ENCODE results near the gene FAR1. TPM values are rescaled to one million over a fixed set of nuclear protein-coding genes. Genes with fewer than 3 reads are reported as not detected.

Gene FAR1
- polyA plus RNA-seq, 1 of the 3 experiments (the other 2 are of a cell fraction) = 29.0 TPM

GRCh38 chr11:13697710-13698109 is 29.2 kb downstream of the FAR1 start:
- Histone ChIP-seq H3K9me3 (no peaks in the 10 kb centered on the region), H3K27ac (ENCODE audit: low read depth in 2 of 2, low read length in 1 of 2) (no peak overlapping the region), H3K9me2 (no peaks in the 10 kb centered on the region), H2AFZ (ENCODE audit: low read depth) (no peak overlapping the region), H3K27me3 (ENCODE audit: insufficient read depth) (no peaks in the 10 kb centered on the region), H3K9ac (no peak overlapping the region), H3F3A (replicated peaks; ENCODE audit: insufficient read depth) (no peaks in the 10 kb centered on the region), H3K36me3 (replicated peaks in 1 of 2; ENCODE audit: control insufficient read depth in 1 of 2, insufficient read depth in 2 of 2, low read length in 1 of 2) (peaks cover 49 to 55% of the 10 kb centered on the region in 2 experiments), H3K4me2 (no peak overlapping the region), H4K20me1 (ENCODE audit: insufficient read depth) (peaks cover 15% of the 10 kb centered on the region), H3K4me1 (ENCODE audit: control insufficient read depth in 1 of 2, insufficient read depth in 2 of 2, low read depth in 1 of 2, low read length in 1 of 2) (no peaks in the 10 kb centered on the region; a peak in 1 of 4 replicates), H3K4me3 (ENCODE audit: low read depth in 2 of 2, low read length in 1 of 2) (no peak overlapping the region), H3K79me2 (ENCODE audit: insufficient read depth) (peaks cover 58% of the 10 kb centered on the region)
- TF ChIP-seq FOXM1 (IDR thresholded peaks at IDR 0.05; ENCODE audit: low read depth) = no peak
- TF ChIP-seq RXRA (IDR thresholded peaks at IDR 0.05; ENCODE audit: borderline replicate concordance, low read depth) = no peak
- no peak for TF ChIP-seq ZBTB33 (IDR thresholded peaks at IDR 0.05; ENCODE audit: borderline replicate concordance, low read depth)
- TF ChIP-seq POLR2AphosphoS5 (IDR thresholded peaks at IDR 0.05; ENCODE audit: low read depth, low read length) = no peak
- TF ChIP-seq JUND (IDR thresholded peaks at IDR 0.05) = no peak
- no peak for TF ChIP-seq GATA2 (CRISPR knock-in tag; IDR thresholded peaks at IDR 0.05)
- no peak for TF ChIP-seq SMC3 (IDR thresholded peaks at IDR 0.05; ENCODE audit: low read depth, low read length)
- no peak for TF ChIP-seq GABPA (IDR thresholded peaks at IDR 0.05; ENCODE audit: low read depth)
- TF ChIP-seq FOSL2 (IDR thresholded peaks at IDR 0.05; ENCODE audit: borderline replicate concordance, low read depth) = no peak
- no peak for TF ChIP-seq YY1 (IDR thresholded peaks at IDR 0.05; ENCODE audit: low read depth)
- no peak for TF ChIP-seq NRF1 (IDR thresholded peaks at IDR 0.05; ENCODE audit: low read depth, low read length)
- no peak for TF ChIP-seq MEF2A (IDR thresholded peaks at IDR 0.05; ENCODE audit: borderline replicate concordance, low read depth)
- no peak for TF ChIP-seq NFIC (IDR thresholded peaks at IDR 0.05; ENCODE audit: borderline replicate concordance)
- TF ChIP-seq TEAD4 (IDR thresholded peaks at IDR 0.05; ENCODE audit: borderline replicate concordance, insufficient read depth) = no peak
- no peak for TF ChIP-seq EP300 (IDR thresholded peaks at IDR 0.05; ENCODE audit: borderline replicate concordance in 1 of 2, low read depth in 1 of 2, low read length in 1 of 2)
- no peak for DNase-seq
- 92% methylated on average over 1 of the region's 1 CpG for WGBS (ENCODE audit: low lambda C conversion rate)
- CTCF ChIA-PET = no interaction called here
- POLR2A ChIA-PET = no interaction called here

- no peak overlapping the region for H3K9ac ChIP-seq
- no peak overlapping the region for H2AFZ ChIP-seq (ENCODE audit: low read depth)
- H3K9me3 ChIP-seq = no peaks in the 10 kb centered on the region
- DNase-seq = no peak
- H3K36me3 ChIP-seq (replicated peaks in 1 of 2; ENCODE audit: control insufficient read depth in 1 of 2, insufficient read depth in 2 of 2, low read length in 1 of 2) = peaks cover 49 to 58% of the 10 kb centered on the region in 2 experiments
- peaks cover 11% of the 10 kb centered on the region for H4K20me1 ChIP-seq (ENCODE audit: insufficient read depth)
- no peaks in the 10 kb centered on the region for H3F3A ChIP-seq (replicated peaks; ENCODE audit: insufficient read depth)
- 69% methylated on average over 2 of the region's 2 CpGs for WGBS (ENCODE audit: low lambda C conversion rate)
- H3K4me1 ChIP-seq (ENCODE audit: control insufficient read depth in 1 of 2, insufficient read depth in 2 of 2, low read depth in 1 of 2, low read length in 1 of 2) = no peaks in the 10 kb centered on the region
- peaks cover 54% of the 10 kb centered on the region for H3K79me2 ChIP-seq (ENCODE audit: insufficient read depth)
- no peaks in the 10 kb centered on the region for H3K9me2 ChIP-seq
- H3K27me3 ChIP-seq (ENCODE audit: insufficient read depth) = no peaks in the 10 kb centered on the region
- H3K27ac ChIP-seq (ENCODE audit: low read depth in 2 of 2, low read length in 1 of 2) = no peak overlapping the region
- H3K4me2 ChIP-seq = no peak overlapping the region
- POLR2A ChIA-PET = no interaction called here
- CTCF ChIA-PET = no interaction called here
- no peak overlapping the region for H3K4me3 ChIP-seq (ENCODE audit: low read depth in 2 of 2, low read length in 1 of 2)
- no peak for TF ChIP-seq FOSL2 (IDR thresholded peaks at IDR 0.05; ENCODE audit: borderline replicate concordance, low read depth)
- no peak for TF ChIP-seq ELF1 (IDR thresholded peaks at IDR 0.05)
- no peak for TF ChIP-seq RXRA (IDR thresholded peaks at IDR 0.05; ENCODE audit: borderline replicate concordance, low read depth)
- TF ChIP-seq FOXJ3 (CRISPR knock-in tag; IDR thresholded peaks at IDR 0.05) = no peak
- no peak for TF ChIP-seq MAX (IDR thresholded peaks at IDR 0.05; ENCODE audit: low read depth)
- no peak for TF ChIP-seq GABPA (IDR thresholded peaks at IDR 0.05; ENCODE audit: low read depth)
- TF ChIP-seq ZBTB33 (IDR thresholded peaks at IDR 0.05; ENCODE audit: borderline replicate concordance, low read depth) = no peak
- no peak for TF ChIP-seq RCOR1 (IDR thresholded peaks at IDR 0.05; ENCODE audit: low read length)
- TF ChIP-seq YY1 (IDR thresholded peaks at IDR 0.05; ENCODE audit: low read depth) = no peak
- no peak for TF ChIP-seq MXI1 (IDR thresholded peaks at IDR 0.05; ENCODE audit: low read depth, low read length)
- no peak for TF ChIP-seq CHD2 (IDR thresholded peaks at IDR 0.05; ENCODE audit: low read length, partially characterized antibody)
- TF ChIP-seq SIN3A (IDR thresholded peaks at IDR 0.05; ENCODE audit: borderline replicate concordance, low read depth, low read length) = no peak
- TF ChIP-seq RAD21 (IDR thresholded peaks at IDR 0.05; ENCODE audit: low read length) = no peak
- TF ChIP-seq FOXM1 (IDR thresholded peaks at IDR 0.05; ENCODE audit: low read depth) = no peak
- TF ChIP-seq NFIC (IDR thresholded peaks at IDR 0.05; ENCODE audit: borderline replicate concordance) = no peak
- TF ChIP-seq IRF3 (IDR thresholded peaks at IDR 0.05; ENCODE audit: low read depth, low read length) = no peak
- no peak for TF ChIP-seq TAF1 (IDR thresholded peaks at IDR 0.05; ENCODE audit: borderline replicate concordance, low read depth, low read length)
Measured at GRCh38 chr11:13698132-13698531, 29.7 kb downstream of the FAR1 start.

Measured in SK-N-SH (cell line).